Endometrial microvascular endothelial cells (primary cell): ENCODE results near the gene SMIM44. TPM values are rescaled to one million over a fixed set of nuclear protein-coding genes. Genes with fewer than 3 reads are reported as not detected.
"Not testable (repeated sequence)": the region's sequence is repeated elsewhere in the genome, so short reads cannot be mapped to it uniquely, and the experiment has no call there.

Experiments used
- in situ Hi-C: cut with HindIII; loops from 2 replicates; pipeline ENCODE4 v1.10.0; 2017; ENCODE audit warnings: low sequenced_read_pairs, low pct_unique_long_range_greater_than_20kb; ENCODE audit errors: inconsistent ontology term
- total RNA-seq: library from RNA; depleted of rRNA; stranded (reverse); fragments of >200 nt; gene quantifications from one replicate; pipeline ENCODE4 v1.2.3, GENCODE V29; 2015; ENCODE audit errors: inconsistent ontology term

SMIM44 gene
- total RNA-seq, result not detected

DNA sequence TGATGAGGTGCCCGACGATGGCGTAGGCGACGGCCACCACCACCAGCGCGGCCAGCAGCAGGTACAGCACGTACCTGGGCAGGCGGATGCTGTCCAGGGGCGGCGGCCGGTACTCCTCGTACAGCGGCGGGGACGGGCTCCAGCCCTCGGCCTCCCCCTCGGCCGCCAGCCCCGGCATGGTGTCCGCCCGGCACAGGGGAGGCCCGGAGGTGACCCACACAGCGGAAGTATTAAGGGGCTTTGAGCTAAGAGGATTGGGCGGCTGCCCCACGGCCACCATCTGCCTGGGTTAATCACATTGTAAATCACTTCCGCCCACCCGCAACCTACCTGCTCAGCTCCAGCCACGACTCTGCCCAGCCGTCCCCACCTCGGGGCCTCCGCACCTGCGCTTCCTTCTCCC lies at the start of gene SMIM44:
SMIM44 (minus strand) TSS at position 216 of the 403 bp plus-strand sequence; CDS start at position 178, 38 bp downstream.
- in situ Hi-C loops, result no loop called here

DNA sequence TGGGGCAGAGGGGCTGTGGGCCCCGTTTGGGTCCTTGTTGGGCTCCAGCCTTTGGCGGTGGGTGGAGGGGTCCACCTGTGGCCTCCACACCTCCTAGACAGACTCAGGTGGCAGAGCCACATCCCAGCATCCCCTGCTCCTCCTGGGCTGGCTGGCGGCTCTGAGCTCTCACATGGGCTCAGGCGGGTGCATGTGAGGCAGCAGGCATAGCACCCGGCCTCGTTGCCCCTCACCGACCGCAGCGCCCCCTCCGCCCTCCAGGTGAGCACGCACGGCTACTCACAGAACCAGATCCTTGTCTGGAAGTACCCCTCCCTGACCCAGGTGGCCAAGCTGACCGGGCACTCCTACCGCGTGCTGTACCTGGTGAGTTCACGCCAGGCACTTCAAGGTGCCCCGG lies 49.8 kb upstream of the SMIM44 start:
- in situ Hi-C loops, result no loop called here

DNA sequence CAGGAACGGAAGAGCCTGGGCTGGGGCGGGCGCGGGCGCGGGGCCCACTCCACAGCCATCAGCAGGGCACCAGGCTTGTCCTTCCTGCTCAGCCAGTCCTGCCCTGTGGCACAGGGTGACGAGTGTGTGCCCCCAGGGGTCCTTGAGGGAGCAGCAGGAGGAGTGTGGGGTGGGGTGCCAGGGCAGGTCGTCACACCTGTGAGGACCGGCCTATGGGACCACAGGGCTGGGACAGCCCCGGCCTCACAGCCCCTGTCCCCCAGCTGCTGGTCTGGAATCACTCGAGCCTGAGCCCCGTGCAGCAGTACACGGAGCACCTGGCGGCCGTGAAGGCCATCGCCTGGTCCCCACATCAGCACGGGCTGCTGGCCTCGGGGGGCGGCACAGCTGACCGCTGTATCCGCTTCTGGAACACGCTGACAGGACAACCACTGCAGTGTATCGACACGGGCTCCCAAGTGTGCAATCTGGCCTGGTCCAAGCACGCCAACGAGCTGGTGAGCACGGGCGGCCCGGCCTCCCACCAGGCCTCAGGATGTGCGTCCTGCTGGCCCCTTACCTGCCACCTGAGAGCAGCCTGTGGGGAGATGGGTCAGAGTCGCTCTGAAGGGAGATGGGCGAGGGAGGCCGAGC lies 49.0 kb upstream of the SMIM44 start:
- in situ Hi-C loops, result no loop called here

DNA sequence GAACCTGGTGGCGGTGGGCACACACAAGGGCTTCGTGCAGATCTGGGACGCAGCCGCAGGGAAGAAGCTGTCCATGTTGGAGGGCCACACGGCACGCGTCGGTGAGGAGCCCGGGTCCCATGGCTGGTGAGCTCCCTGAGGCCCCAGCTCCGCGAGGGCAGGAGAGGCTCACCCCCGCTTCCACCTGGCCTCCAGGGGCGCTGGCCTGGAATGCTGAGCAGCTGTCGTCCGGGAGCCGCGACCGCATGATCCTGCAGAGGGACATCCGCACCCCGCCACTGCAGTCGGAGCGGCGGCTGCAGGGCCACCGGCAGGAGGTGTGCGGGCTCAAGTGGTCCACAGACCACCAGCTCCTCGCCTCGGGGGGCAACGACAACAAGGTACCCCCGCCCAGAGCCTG lies 48.5 kb upstream of the SMIM44 start:
- in situ Hi-C loops, result no loop called here

DNA sequence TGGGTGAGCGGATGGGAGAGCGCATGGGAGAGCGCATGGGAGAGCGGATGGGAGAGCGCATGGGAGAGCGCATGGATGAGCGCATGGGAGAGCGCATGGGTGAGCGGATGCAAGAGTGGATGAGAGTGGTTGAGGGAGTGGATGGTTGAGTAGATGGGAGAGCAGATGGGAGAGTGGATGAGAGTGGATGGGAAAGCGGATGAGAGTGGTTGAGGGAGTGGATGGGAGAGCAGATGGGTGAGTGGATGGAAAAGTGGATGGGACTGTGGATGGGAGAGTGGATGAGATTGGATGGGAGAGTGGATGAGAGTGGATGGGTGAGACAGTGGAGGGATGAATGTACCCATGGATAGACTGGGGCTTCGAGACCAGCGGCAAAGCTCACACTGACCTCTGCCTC lies 47.1 kb upstream of the SMIM44 start:
- in situ Hi-C loops, result no loop called here

DNA sequence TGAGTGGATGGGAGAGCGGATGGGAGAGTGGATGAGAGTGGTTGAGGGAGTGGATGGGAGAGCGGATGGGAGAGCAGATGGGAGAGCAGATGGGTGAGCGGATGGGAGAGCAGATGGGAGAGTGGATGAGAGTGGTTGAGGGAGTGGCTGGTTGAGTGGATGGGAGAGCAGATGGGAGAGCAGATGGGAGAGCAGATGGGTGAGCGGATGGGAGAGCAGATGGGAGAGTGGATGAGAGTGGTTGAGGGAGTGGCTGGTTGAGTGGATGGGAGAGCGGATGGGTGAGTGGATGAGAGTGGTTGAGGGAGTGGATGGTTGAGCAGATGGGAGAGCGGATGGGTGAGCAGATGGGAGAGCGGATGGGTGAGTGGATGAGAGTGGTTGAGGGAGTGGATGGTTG lies 46.1 kb upstream of the SMIM44 start:
- in situ Hi-C loops, result not testable (repeated sequence)

DNA sequence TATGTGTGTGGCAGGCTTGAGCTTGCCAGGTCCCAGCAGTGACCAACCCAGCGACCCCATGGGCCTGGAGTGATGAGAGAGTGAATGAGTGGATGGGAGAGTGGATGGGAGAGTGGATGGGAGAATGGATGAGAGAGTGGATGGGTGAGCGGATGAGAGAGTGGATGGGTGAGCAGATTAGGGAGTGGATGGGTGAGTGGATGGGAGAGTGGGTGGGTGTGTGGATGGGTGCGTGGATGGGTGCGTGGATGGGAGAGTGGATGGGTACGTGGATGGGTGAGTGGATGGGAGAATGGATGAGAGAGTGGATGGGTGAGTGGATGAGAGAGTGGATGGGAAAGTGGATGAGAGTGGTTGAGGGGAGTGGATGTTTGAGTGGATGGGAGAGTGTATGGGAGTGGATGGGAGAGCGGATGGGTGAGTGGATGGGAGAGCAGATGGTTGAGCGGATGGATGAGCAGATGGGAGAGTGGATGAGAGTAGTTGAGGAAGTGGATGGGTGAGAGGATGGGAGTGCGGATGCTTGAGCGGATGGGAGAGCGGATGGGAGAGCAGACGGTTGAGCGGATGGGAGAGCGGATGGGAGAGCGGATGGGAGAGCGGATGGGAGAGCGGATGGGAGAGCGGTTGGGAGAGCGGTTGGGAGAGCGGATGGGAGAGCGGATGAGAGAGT lies 45.4 kb upstream of the SMIM44 start:
- in situ Hi-C loops, result no loop called here

DNA sequence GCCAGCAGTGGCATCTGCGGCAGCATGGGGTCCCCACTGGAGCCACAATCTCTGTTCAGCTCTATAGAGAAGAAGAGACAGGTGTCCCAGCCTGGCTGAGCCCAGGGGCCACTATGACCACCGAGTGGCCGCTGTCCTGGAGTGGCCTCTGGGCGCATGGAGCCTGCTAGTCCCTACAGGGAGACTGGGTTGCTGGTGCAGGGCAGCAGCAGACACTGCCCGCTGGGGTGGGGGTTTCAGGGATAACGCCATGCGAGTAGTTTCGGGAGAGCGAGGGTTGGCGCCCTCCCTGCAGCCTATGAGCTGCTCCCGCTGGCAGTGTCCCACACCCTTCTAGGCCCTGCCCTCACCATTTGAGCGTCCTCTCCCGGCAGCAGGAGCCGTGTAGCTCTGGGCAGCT lies 44.8 kb upstream of the SMIM44 start:
- in situ Hi-C loops, result no loop called here

DNA sequence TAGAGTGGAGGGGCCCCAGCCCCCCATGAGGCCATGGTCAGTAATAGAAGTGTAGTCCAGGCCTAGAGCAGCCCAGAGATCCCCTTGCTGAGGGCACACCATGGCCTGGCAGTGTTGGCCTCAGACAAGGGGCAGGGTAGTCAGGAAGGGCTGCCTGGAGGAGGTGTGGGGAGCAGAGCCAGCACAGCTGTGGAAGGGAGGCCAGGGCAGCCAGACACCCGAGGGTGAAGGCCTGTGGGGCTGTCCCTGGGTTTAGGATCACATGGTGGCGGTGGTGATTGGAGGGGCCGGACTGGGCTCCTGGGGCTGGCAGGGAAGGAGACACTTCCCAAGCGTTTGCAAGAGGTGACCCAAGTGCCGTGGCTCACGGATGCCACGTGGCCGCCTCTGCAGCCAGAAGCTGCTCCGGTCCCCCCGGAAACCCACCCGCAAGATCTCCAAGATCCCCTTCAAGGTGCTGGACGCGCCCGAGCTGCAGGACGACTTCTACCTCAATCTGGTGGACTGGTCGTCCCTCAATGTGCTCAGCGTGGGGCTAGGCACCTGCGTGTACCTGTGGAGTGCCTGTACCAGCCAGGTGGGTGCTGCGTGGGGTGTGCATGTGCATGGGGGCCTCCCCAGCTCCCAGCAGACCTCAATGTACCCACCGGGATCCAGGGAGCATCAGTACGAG lies 44.1 kb upstream of the SMIM44 start:
- in situ Hi-C loops, result no loop called here

DNA sequence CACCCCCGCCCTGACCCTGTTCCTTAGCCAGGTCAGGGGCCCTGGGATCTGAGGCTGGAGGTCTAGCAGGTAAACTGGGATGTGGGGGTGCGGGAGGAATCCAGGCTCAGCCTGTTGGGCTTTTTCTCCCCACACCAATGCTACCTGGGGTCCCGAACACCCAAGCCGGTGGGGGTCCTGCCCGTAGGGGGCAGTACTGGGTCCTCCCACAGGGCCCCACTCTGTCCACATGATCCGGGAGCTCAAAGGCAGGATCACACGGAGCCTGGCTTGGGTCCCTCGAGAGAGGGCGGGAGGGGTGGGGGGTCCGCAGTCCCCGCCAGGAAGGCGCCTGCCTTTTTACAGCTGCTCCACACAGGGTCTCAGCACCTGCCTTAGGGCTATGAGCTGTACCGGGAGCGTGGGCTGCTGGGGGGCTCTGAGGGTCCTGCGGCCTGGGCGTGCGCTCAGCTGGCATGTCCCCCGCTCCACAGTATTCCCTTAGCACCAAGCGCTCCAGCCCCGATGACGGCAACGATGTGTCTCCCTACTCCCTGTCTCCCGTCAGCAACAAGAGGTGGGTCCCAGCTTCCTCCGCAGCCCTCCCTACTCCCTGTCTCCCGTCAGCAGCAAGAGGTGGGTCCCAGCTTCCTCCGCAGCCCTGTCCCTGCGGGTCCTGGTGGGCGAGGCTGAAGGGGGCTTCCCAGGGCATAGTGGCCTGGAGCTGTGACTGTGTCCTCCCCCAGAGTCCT lies 43.4 kb upstream of the SMIM44 start:
- in situ Hi-C loops, result no loop called here

DNA sequence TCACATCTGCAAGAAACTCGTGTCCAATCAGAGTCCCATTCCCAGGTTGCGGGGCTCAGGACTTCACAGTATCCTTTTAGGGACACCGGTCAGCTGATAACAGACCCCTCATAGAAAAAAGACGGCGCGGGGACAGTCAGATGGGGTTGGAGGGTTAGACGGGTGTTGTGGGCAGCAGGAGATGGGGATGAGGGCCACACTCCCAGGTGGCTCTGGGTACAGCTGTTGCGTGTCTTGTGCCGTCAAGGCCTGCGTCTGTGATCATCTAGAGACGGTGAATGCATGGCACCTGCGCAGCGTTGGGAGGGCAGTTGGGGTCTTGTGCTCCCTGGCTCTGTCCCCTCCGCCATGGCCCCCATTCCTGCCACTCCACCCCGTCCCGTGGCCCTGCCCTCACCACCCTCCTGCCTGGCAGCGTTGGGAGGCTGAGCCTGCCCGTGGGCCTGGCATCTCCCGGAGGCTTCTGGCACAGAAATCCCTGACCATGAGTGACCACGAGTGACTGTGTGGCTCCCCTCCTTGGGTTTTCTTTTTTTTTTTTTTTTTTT lies 41.7 kb upstream of the SMIM44 start:
- in situ Hi-C loops, result no loop called here

DNA sequence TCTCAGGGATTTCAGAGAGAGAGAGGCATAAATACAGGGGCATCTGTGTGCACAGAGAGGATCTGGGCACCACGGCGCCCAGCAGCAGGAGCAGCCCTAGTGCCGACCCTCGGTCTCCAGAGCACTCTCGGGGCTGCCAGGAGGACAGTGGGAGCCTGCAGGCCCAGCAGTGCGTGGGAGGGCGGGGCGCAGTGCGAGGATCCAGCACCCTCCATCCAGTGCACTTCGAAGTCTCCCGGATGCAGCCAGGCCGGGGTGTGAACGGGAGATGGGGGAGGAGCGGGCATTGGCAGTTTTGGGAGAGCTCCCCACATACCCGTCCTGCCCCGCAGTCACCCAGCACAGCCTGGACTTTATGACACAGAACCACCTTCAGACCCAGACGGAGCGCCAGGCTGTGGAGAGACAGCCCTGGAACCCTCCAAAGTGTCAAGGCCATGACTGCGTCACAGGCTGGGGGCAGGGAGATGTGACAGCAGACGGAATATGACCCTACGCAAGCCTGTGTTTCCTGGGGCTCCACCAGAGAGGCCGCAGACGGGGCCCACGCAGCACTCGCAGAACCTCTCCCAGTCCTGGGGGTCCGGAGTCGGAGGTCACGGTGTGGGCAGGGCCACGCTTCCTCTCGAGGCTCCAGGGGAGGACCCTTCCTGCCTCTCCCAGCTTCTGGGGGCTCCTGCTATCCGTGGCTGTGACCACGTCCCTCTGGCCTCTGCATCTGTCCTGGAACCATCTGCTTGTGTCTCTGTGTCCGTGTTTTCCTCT lies 41.0 kb upstream of the SMIM44 start:
- in situ Hi-C loops, result no loop called here

DNA sequence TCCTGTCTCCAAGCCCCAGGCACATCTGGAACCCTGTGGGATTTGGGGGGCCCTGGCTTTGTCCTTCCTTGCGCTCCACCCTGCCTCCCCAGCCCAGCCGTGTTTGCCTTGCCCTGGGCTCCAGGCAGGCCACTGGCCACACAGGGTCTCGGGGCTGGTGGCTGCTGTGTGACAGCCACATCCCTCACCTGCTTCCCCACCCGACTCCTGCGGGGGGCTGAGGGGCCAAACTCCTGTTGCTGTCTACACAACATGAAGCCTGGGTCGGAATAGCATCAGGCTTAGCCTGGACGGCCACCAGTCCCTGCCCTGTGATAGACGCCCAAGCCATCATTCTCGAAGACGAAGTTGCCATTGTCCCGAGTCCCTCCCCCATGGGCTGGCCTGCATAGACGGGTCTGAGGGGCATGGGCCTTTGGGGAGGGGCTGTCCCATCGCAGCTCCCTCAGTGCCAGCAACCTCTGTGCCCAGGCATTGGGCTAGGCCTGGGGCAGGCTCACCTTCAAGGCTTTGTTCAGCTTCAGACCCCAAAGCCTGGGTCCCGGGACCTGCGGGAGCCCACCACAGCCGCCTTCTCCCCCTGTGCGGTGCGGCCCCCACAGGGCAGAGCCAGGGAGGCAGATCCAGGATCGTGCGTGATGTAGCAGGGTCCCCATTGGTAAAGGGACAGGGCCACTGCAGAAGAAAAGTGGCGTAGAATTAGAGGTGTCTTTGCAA lies 40.3 kb upstream of the SMIM44 start:
- in situ Hi-C loops, result no loop called here

DNA sequence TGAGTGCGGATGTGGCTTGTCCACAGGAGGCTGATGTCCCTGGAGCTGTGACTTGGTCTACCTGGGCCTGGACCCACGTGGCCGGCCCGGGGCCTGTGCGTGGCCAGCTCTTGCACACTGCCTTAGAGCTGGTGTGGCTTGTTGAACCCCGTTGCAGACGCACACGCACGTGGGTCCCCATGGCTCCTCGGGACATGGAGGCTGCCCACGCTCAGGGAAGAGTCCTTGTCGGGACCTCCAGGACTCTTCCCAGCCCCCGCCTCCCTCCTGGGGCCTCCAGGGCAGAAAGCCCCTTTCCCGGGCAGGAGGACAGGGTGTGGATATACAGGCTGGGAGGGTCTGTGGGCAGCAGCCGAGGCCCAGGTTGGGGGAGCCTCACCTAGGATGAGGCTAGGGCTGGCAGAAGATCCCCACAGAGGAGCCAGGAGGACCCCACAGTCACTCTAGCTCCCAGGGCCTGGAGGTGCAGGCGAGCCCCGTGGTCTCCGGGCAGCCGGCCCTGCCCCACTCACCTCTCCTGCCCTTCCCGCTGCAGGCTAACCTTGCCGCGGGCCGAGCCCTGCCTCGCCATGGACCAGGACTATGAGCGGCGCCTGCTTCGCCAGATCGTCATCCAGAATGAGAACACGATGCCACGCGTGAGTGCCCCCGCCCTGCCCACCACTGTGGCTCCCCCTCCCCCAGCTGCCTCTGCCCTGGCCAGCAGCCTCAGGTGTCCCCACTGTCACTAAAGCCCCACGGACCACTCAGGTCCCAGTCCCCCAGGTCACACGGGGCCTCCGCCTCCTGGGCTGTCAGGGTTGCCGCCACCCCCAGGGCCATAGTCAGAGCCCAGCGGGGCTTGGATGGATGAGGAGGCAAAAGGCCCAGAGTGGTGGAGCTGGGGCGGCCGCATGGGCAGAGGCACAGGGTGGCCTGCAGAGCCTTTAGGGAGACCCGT lies 39.5 kb upstream of the SMIM44 start:
- in situ Hi-C loops, result no loop called here

DNA sequence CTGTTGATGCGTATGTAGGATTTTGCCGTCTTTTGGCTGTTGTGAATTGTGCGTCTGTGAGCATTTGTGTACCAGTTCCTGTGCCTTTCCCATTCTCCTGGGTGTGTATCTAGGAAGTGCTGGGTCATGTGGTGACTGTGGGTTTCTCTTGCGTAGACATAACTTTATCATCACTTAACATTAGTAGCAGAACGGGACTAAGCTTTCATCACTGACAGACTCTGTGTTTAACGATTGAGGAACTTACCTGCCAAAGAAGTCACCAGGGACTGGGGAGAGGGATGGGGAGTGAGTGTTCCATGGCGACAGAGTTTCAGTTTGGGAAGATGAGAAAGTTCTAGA lies 37.8 kb upstream of the SMIM44 start:
- in situ Hi-C loops, result no loop called here

DNA sequence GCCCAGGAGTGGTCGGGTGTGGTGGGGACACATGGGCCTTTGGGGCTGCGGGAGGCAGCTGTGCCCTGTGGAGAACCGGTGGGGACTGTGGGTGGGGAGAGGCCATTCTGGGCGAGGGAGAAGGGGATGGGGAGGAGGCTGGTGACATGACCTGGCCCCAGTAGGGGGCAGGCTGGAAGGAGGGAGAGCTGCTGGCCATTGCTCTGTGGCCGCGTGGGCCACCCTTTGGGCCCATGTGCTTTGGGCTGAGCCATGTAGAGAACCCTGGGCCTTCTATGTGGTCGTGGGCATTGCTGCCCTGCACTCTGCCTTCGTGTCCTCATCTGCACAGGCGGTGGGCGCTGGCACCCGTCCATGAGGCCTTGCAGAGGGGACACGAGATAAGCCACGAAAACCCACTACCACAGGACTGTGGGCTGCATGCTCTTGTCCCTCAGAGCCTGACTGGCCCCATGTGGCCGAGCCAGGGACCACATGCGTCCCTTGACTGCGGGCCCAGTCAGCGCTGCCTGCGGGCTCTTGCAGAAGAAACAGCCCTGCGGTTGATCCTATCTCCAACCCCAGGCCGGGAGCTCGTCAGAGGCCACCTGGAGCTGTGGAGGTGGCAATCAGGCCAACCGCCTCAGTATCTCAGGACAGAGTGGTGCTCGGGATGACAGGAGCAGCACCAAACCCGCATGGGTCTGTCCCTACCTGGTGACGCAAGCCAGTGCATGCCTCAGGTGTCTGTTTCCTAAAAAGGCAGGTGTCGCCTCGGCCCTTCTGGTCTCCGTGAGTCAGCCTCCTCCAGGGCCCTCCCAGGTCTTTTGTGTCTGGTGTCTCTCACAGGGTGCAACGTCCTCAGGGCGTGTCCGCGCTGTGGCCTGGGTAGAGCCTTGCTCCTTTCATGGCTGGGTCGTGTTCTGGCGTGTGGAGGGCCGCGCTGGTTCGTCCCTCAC lies 37.2 kb upstream of the SMIM44 start:
- in situ Hi-C loops, result no loop called here
